ENCODE measurements around the gene SP110.

GRCh38 chr2:230224458-230224857 lies 4.7 kb upstream of the SP110 start:
- TF ChIP-seq ATF3 (IDR thresholded peaks at IDR 0.05; ENCODE audit: insufficient read depth, low read depth, low read length) (no peak), CTCF (IDR thresholded peaks at IDR 0.05; ENCODE audit: control extremely low read depth in 1 of 3, insufficient read depth in 1 of 3, low read depth in 1 of 3, low read length in 3 of 3) (no peak), EZH2 (IDR thresholded peaks at IDR 0.05; ENCODE audit: low read depth, low read length, severe bottlenecking) (no peak), POLR2A (IDR thresholded peaks at IDR 0.05; ENCODE audit: control extremely low read depth in 1 of 2, low read depth in 2 of 2, low read length in 2 of 2) (no peak), CREB1 (IDR thresholded peaks at IDR 0.05) (no peak), CTBP2 (IDR thresholded peaks at IDR 0.05; ENCODE audit: borderline replicate concordance, insufficient read depth, insufficient read length, low read length) (no peak), TAF1 (IDR thresholded peaks at IDR 0.05; ENCODE audit: low read depth, low read length) (no peak)
